GM18508 (cell line): ENCODE results near the gene SLC9A9.

Source experiments
- ATAC-seq: cut with Tn5 transposase; IDR thresholded peaks from one replicate; pipeline ENCODE4 v1.9.1; 2021; ENCODE audit warnings: moderate number of reproducible peaks; ENCODE audit not compliant: insufficient read depth, unreplicated experiment

SLC9A9 gene

DNA sequence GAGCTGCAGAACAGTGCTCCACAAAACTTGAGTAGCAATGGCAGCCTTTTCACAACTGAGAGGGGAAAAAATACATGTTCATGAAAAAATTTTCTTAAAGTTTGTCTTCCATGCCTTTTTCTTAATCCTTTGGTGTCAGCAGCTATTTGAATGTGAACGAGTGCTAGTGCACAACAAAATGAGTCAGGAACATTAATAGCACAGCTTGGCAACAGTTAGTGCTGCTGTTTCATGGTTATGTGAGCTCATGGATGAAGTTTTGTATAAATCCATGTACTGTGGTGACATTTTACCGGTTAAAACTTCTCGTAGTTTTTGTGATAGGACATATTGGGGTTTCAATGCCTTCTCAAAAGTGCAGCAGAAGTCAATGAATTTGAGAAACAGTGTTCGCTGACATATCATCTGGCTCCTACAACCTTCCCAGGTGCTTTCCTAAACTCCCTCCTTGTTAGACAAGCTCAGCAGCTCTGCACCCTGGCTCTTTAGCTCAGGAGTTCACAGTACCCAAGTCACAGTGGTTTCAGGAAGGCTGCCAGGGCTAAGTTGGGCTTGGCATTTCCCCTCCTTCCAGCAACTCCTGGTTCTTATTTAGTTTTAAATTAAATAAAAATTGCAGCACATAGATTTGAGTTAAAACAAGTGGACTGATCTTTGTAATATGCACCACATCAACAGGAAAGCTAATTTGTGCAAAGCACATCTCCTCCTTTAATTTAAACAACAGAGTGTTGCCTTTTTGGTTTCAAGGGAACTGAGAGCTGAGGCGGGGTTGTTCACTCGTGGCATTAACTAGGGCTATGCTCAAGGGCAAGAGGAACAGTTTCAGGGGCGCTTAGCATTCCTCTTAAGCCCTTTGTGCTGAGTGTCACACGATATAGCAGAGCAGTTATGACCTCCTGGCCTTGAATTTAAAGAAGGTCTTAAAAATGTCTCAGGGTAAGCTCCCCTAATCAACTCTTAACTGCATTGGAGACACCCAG lies 365.9 kb downstream of the SLC9A9 start:
- ATAC-seq = no peak

DNA sequence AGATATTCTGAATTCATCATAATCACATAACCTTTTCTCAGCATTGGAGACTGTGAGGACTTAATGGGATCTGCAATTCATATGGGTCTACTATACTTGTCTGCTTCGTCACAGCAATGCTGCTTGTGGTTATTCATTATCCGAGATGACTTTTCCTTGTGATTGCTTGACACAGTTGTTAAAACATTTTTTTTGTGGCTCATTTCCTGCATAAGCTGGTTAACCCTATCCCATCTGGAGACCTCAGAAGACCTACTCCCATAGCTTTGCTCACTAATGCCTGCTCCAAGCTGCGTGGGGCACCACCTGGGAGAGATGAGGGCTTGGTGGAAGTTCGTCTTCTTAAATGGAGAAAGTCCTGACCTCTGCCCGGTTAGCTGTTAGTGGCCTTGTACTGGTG lies 367.9 kb downstream of the SLC9A9 start:
- ATAC-seq = no peak

DNA sequence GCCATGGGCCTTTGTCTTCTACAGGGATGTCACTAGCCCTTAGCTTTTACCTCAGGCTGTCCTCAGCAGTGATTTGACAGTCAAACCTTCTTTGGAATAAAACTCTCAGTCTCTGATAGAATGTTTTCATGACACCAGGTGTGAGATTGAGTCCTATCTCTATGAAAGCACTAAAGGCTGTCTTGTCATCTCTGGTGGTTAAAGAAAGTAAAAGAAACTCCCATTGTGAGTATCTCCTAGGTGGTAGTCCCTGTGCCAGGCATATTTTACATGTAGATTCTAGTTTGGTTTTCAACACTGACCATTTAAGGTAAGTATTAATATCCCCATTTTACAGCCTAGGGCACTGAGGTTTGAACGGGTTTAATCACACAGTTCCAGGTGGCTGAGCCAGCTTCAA lies 368.5 kb downstream of the SLC9A9 start:
- no peak for ATAC-seq

DNA sequence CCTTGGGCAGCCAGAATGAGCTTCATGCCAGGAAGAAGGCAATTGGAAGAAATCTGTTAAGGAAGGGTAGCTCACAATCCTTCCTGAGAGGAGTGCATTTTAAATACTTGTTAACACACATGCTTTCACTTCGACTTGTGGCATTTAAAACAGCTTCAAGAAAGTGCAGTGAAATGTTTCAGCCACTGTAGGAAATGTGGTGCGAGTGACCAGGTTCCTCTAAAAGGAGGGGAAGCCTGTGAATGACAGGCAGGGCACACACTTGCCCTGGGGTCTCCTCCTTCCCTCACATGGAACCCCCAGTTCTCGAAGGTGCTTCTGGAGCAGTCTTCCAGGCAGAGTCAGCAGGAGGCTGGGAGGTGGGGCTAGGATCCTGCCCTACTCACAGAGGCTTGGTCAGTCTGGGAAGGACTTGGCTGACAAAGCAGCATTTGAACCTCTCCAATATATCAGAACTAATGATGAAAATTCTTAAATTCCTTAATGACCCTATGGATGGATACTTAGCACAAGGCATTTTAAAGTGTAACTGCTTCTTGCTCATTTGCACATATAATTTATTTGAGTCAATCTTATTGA lies 370.1 kb downstream of the SLC9A9 start:
- no peak for ATAC-seq

DNA sequence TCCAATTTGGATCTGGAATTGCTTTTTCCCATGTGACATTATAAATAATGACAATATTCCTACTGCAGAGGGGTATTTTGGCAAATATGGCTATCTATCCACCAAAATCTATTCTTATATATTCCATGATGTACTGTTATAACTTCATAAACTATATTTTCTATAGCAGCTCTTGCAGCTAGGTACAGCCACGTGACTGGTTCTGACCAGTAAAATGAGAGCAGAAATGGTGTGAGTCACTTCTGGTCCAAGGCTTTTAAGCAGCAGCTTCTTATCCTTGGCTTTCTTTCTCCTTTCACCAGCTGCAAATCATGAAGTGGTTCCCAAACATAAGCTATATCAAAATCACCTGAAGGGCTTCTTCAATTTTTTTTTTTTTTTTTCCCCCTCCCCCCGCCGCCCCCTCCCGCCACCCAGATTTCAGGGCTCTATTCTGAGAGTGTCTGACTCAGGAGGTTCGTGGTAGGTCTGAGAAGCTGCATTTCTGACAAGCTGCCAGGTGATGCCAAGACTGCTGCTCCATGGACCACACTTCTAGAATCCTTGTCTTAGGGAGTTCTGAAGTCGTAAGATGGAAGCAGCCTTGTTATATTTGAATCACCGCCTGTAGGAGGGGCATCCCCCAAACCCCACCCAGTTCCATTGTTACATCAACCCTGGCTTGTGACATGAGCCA lies 371.2 kb downstream of the SLC9A9 start:
- ATAC-seq = no peak

DNA sequence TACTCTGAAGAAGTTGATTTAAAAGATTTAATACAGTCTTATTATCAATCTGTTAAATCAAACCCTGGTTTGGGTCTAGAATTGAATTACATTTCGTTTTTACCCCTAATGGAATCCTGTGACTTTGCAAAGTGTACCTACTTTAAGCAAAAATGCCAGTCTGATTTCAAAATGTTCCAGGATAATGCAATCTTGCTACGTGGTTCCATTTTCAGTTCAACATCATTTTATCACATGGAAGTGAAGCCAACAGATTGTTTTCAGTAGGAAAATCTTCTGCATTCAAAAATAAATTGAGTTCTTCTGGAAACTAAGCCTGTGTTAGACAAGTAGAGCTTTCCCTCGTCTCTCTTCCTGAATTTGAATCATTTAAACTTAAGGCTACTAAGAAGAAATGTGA lies 372.3 kb downstream of the SLC9A9 start:
- no peak for ATAC-seq

DNA sequence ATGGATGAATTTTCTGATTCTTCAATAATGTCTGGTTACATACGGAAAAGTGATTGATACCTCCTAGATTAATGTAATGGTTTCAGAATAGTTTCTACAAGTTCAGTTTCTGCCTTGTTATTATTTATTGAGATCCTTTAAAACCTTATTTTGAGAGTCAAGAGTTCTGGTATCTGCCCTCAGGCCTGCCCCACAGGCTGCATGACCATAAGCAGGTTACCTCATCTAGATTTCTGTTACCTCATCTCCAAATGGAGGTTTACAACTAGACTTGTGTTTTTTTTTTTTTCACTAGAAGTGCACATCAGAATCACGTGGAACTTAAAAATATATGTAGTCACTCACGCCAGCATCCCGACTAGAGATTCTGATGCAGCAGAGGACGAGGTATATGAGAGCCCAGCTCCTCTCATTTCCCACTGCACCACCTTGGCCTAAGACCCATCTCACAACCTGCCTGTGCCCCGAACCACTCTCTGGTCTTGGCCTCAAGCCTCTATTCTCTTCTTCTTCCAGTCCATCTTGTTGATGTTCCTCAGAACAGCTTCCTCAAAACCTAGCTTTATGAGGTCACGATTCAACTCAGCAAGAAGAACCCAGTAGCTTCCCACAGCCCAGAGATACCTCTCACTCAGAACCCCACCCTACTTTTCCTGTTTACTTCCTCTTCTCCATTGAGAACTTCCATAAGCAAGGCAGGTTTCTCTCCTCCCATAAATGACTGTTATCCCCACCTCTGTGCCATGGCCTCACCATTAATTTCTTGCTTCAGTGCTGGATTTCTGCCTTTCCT lies 375.3 kb downstream of the SLC9A9 start:
- no peak for ATAC-seq

DNA sequence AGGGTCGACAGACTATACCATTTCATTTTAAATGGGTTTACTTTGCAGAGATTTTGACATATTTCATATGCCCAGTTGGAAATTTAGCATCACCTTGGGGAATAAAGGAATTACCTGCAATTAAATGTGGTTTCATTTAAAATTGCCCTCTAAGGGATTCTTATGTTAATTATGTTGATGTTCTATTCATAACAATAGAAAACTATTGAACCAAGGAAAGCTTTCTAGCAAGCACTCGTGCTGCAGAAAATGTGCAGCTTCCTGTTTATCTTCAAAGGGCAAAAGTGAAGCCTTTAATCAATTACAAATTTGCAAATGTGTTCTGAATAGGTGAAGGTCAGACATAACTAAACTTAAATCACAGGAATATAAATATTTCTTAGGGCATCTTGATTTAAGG lies 376.6 kb downstream of the SLC9A9 start:
- no peak for ATAC-seq

DNA sequence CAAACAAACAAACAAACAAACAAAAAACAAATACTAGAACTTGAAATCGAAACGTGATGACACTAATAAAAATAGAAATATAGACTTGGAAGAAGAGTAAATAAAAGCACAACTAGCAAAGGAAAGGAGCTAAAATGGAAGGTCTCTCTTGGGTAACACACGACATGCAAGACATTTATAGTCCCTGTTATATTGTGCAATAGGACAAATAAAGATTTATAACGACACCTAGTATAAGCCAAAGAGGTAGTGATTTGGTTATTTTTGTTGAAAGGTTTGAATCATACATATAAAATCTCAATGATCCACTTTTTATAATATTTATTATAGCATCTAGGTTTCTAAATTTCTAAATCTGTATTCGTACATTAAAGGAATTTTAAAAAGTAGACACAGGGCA lies 379.1 kb downstream of the SLC9A9 start:
- no peak for ATAC-seq

DNA sequence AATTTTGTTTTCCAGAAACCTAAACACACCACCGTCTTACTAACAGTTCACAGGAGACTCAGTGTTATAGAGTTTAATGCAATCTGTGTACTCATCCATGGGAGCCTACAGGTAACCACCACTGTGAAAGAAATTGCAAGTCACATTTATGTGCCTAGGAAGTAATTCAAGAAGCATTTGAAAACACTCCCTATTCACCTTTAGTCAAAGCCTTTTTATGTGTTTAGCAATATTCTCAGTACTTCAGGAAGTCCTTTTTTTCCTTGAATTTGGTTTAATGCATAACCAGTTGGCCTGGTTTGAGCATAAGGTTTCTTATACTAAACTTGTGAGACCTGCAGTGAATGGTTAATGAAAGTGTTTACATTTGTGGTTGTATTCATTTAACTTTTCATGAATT lies 382.6 kb downstream of the SLC9A9 start:
- ATAC-seq = no peak

DNA sequence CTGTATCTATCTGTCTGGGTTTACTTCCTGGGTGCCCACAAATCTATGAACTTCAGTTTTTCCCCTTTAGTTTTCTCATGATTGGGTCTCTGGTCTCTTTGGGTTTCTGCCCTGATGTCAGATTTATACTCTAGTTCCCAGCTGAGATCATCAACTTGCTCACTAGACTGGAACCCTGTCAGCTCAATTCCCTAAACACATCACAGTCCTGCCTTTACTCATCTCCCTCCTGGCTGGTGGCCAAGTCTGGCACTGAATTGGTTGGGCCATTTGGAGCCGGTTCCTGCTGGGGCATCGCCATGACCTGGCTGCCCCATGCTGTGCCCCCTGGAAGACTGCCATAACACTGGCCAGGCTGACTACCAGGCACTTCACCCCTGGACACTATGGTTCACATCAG lies 383.4 kb downstream of the SLC9A9 start:
- no peak for ATAC-seq

DNA sequence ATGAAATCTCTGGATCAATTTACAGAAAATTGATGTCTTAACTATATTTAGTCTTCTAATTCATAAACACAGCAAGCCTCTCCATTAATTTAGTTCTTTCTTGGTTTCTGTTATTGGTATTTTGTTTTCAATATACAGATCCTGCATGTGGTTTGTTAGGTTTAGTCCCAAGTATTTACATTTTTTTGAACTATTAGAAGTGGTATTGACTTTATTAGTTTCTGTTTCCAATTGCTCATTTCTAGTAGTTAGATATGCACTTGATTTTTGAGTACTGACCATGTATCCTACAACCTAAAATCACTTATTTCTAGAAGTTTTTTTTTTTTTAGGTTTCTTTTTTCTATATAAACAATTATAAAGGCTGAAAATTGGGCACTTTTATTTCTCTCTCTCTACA lies 392.8 kb downstream of the SLC9A9 start:
- no peak for ATAC-seq

DNA sequence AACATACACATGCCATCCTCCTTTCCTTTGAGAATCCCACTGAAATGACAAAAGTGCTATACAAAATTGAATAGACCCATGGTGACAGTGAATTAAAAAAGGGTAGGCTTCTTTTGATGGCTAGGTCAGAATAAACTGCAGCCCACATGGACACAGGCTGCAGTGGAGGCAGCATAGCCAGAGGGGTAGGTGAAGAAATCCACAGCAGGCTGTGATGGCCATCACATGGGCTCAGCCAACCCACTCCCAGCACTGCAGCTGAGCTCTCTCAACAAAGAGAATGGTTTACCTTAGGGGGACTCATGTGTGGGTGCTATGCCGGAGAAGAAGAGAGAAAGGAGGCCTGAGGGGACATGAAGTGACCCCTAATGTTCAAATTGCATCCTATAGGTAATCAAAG lies 397.6 kb downstream of the SLC9A9 start:
- ATAC-seq = no peak

DNA sequence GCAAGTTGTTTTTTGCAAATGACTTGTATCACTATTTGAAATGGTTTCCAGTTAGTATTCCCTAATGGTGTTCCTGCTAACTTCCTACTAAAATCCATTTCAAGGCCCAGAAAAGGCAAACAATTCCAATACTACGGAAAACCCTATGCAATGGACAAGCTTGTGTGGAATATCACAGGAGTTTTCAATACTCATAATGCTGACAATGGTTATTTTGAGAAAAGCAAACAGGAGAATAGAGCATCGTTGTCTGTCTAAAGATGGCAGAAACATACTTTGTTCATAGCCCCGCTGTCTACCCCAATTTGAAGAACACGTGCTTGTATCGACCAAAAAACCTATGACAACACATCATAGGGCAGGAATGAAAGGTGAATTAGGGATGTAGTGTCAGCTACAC lies 400.8 kb downstream of the SLC9A9 start:
- no peak for ATAC-seq

DNA sequence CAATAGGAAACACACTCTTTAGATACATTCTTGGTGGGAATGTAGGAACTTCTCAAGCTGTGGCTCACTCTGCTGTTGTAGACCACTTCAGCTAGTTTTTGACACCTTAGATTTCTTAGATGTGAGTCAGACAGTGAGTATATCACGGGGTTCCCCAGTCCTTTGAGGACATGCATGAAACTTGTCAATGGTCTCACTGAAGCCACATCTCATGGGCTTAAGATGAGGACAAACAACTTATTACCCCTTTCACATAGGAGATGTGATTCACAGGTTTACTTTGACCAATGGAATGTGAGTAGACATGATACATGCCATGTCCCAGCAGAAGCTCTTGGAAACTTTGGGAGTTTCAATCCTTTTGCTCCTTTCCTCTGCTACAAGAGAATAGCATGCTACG lies 403.1 kb downstream of the SLC9A9 start:
- peak; percentile 91 for ATAC-seq

DNA sequence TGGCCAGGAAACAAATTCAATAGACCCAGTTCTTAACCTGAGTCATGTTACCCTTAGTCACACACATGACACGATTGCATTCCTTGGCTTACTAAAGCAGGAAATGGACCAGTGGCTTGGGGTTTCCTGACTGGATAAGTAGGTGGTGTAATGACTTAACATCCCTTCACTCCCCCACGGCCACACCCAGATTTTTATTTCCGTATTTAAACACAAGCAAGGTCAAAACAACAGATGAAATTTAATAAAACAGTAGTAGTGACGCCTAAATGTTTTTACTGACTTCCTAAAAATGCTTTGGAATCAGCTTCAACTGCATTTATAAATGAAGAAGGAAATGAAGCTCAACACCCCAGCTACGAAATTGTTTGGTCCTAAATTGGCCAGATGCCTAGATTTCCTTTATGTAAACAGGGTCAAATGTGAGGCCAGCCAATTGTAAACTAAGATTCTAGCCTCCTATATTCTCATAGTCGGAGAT lies 404.4 kb downstream of the SLC9A9 start:
- no peak for ATAC-seq

DNA sequence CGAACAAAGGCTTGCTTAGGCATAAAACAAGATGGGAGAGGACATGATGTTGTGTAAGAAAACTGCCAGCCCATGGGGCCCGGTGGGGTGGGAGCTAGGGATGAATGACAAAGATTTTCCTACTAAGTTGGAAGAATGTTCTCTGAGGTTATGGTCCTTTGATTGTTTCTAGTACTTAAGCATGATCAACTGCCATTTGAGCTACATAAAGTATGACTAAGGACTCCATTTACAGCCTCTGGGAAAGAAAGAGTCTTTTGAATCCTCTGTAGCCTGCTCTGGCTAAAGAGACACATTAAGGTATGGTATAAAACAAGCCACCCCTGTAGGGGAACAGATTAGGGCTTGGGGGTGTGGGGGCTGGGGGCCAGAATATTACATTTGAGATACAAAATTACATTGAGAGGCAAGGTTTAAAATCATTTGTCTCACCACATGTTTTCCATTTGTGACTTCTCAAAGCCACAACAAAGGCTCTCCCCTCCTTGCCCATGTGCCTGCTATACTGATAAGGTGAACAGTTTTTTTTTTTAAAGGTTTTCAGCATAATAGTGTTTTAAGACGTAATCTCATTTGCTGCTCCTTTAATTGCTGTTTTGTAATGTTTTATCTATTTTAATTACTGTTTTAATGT lies 405.3 kb downstream of the SLC9A9 start:
- no peak for ATAC-seq

DNA sequence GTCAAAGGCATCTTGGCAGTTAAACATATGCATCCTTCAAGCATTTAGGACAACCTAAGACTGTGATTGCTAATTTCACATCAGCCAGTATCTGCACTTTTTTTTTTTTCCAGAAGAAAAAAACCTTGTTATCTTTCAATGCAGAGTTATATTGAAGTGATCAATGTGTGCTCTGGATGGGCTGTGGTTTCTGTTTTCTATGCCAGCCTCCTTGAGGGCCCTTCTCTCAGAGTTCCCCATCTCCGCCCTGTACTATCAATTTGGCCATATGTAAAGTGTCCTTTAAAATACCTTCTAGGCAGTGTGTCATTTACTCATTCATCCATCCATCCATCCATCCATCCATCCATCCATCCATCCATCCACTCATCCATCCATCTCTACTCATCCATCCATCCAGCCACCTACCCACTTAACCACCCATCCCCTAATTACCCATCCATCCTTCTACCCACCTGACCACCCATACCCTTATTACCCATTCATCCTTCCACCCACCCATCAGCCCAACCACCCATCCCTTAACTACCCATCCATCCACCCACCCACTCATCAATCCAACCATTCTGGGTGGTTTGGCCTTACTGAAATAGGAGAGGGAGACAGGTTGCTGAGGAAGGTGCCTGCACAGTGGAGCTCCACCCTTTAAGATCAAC lies 406.6 kb downstream of the SLC9A9 start:
- no peak for ATAC-seq

DNA sequence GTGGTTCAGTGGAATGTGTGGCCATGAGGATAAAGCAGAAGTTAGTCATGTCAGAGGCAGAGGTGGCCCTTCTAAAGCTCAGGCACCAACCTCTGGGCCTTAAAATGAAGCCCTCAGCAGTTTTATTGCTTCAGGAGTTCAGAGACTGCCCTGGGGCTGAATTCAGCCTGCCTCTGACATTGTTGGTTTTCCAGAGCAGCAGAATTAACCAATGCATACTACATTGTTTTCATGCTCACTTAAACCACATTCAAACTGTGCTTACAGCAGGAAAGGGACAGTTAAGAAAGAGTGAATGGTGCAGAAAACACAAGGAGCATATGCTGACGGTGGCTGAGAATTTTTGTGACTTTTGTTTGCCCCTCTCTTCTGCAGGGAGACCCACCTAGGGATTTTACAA lies 408.5 kb downstream of the SLC9A9 start:
- ATAC-seq = no peak
